Adrenal gland (tissue), 5 donors: Measurements from ENCODE around the gene RNF220.

ENCODE experiments used
- CTCF ChIP-seq, 6 experiments: fragments of 450-650 bp in 4 of 6; fragments of 200-600 bp in 2 of 6; sonication (generic) in 1 of 6; IDR thresholded peaks; 1 replicate in 5 of 6; 2 replicates in 1 of 6; pipeline versions ENCODE4 v1.5.1 to v1.8.0; 2016 to 2021; ENCODE audit warnings: antibody characterized with exemption in 6 of 6, mild to moderate bottlenecking in 2 of 6, moderate library complexity in 1 of 6
- POLR2A ChIP-seq, 2 donors: fragments of 450-650 bp; IDR thresholded peaks; one replicate each; pipeline ENCODE4 v1.6.1; 2017; ENCODE audit warnings: antibody characterized with exemption in 2 of 2, mild to moderate bottlenecking in 2 of 2, moderate library complexity in 1 of 2
- donor health status: DM: no; HTN: no; CAD: no.

DNA sequence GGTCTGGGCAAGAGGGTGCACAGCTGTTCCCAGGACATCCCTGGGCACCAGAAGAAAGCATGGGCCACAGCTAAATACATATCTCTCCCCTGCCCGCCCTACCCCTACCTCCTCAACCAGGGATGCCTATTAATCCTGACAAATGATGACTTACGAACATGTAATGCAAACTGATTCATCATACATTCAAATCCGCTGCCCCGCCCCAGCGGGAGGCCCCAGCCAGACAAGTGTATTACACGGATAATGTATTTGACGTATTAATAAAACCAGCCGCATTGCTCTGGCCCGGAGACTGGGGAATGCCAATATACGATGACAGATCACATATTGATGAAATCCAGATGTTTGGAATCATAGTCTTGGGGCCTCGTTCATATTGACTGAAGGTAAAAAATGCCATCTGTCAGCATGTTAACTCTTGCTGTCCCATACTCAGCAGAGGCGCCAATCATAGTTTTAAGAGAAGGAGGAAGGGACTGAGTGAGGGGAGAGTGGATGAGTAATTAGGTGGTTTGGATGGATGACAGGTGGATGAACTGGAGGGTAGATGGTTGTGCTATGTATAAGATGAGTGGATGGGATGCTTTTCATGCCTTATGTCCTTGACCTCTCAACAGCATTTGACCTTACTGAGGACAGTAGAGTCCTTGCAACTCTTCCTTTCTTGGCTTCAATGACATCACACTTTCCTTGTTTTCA, 201.0 kb downstream of the RNF220 start:
- TF ChIP-seq CTCF (IDR thresholded peaks at IDR 0.05), result no peak
- no peak for TF ChIP-seq POLR2A (IDR thresholded peaks at IDR 0.05)
